A673 (cell line): ENCODE measurements around the gene TRPV5.

Experiments
- EZH2 ChIP-seq: fragments of 200-600 bp; sonication (generic); IDR thresholded peaks from 2 replicates; pipeline ENCODE4 v1.6.1; 2017; ENCODE audit warnings: borderline replicate concordance, low read depth, mild to moderate bottlenecking, mixed read lengths, antibody characterized with exemption, low read length; ENCODE audit not compliant: poor library complexity, severe bottlenecking
- TF ChIP-seq, protein P1 (sequence below): fragments of 300-800, 200-600 bp; sonication (generic); conservative IDR thresholded peaks from 2 replicates; pipeline ENCODE4 v1.5.1; 2017; ENCODE audit warnings: low read depth, mild to moderate bottlenecking, antibody characterized with exemption, low read length, moderate library complexity, mixed read lengths

DNA sequence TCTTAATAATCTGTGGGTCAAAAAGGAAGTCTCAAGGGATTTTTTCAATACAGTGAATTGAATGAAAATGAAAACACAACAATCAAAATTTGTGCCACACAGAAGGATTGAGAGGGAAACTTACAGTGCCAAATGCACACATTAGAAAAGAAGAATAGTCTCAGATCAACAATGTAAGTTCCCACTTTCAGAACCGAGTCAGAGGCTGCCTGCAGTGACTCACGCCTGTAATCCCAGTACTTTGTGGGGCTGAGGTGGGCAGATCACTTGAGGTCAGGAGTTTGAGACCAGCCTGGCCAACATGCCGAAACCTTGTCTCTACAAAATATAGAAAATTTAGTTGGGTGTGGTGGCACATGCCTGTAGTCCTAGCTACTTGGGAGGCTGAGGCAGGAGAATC lies 41.1 kb upstream of the TRPV5 start:
- TF ChIP-seq, protein P1, sequence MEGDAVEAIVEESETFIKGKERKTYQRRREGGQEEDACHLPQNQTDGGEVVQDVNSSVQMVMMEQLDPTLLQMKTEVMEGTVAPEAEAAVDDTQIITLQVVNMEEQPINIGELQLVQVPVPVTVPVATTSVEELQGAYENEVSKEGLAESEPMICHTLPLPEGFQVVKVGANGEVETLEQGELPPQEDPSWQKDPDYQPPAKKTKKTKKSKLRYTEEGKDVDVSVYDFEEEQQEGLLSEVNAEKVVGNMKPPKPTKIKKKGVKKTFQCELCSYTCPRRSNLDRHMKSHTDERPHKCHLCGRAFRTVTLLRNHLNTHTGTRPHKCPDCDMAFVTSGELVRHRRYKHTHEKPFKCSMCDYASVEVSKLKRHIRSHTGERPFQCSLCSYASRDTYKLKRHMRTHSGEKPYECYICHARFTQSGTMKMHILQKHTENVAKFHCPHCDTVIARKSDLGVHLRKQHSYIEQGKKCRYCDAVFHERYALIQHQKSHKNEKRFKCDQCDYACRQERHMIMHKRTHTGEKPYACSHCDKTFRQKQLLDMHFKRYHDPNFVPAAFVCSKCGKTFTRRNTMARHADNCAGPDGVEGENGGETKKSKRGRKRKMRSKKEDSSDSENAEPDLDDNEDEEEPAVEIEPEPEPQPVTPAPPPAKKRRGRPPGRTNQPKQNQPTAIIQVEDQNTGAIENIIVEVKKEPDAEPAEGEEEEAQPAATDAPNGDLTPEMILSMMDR = no peak
- no peak for TF ChIP-seq EZH2
